Measurements from ENCODE around the gene KRT10. TPM values are rescaled to one million over a fixed set of nuclear protein-coding genes. Genes with fewer than 3 reads are reported as not detected.
A peak's percentile ranks its signal among the peaks of the same experiment; 100 is the strongest.

KRT10 gene
- total RNA-seq, 1 donor from 2014 or later: 50.6 TPM

GRCh38 chr17:40828454-40829044 lies 6.1 kb upstream of the KRT10 start:
- no peaks in the 10 kb centered on the region for H3K27me3 Mint-ChIP-seq (ENCODE audit: low read depth, unreplicated experiment)
- no peaks in the 10 kb centered on the region for H3K27me3 ChIP-seq (ENCODE audit: insufficient read depth, low read length)
- H3K4me1 Mint-ChIP-seq (ENCODE audit: low read depth, unreplicated experiment): peaks cover 11% of the 10 kb centered on the region
- no peaks in the 10 kb centered on the region for H3K9me3 Mint-ChIP-seq (ENCODE audit: unreplicated experiment)
- H3K27ac ChIP-seq (ENCODE audit: low read depth, low read length): no peak overlapping the region
- H2AFZ ChIP-seq (ENCODE audit: low read depth, low read length): no peak overlapping the region
- H3K4me1 ChIP-seq (ENCODE audit: insufficient read depth, low read length): no peaks in the 10 kb centered on the region
- H3K4me3 ChIP-seq (ENCODE audit: insufficient read depth, low read depth, low read length): no peak overlapping the region
- H3K36me3 Mint-ChIP-seq (ENCODE audit: low read depth, unreplicated experiment): peaks cover 2% of the 10 kb centered on the region
- no peak overlapping the region for H3K4me3 Mint-ChIP-seq (ENCODE audit: unreplicated experiment)
- no peak overlapping the region for H3K27ac Mint-ChIP-seq (ENCODE audit: unreplicated experiment)
- peaks cover 24% of the 10 kb centered on the region for H3K79me2 ChIP-seq (ENCODE audit: insufficient read depth, low read length)
- TF ChIP-seq EZH2 (IDR thresholded peaks at IDR 0.05; ENCODE audit: insufficient read depth, low read length): no peak
- no peak for TF ChIP-seq CTCF (IDR thresholded peaks at IDR 0.05; ENCODE audit: insufficient read depth, low read depth, low read length)
- H3K36me3 ChIP-seq (ENCODE audit: insufficient read depth, low read length): no peaks in the 10 kb centered on the region
- H3K9ac ChIP-seq (ENCODE audit: low read length): no peak overlapping the region
- peak; percentile 39 for DNase-seq (ENCODE audit: low read depth)
- no peak overlapping the region for H3K4me2 ChIP-seq (ENCODE audit: low read length)
- H4K20me1 ChIP-seq (ENCODE audit: insufficient read depth, low read length): no peaks in the 10 kb centered on the region
- FAIRE-seq: no peak
- H3K9me3 ChIP-seq (ENCODE audit: insufficient read depth, low read depth, low read length): no peaks in the 10 kb centered on the region

GRCh38 chr17:40827746-40828453 lies 5.5 kb upstream of the KRT10 start:
- Histone ChIP-seq H3K27ac (ENCODE audit: low read depth, low read length) (no peak overlapping the region), H3K4me2 (ENCODE audit: low read length) (no peak overlapping the region), H3K36me3 (ENCODE audit: insufficient read depth, low read length) (no peaks in the 10 kb centered on the region), H3K9me3 (ENCODE audit: insufficient read depth, low read depth, low read length) (no peaks in the 10 kb centered on the region), H3K4me1 (ENCODE audit: insufficient read depth, low read length) (no peaks in the 10 kb centered on the region), H3K4me3 (ENCODE audit: insufficient read depth, low read depth, low read length) (no peak overlapping the region), H2AFZ (ENCODE audit: low read depth, low read length) (no peak overlapping the region), H3K27me3 (ENCODE audit: insufficient read depth, low read length) (no peaks in the 10 kb centered on the region), H3K9ac (ENCODE audit: low read length) (no peak overlapping the region), H4K20me1 (ENCODE audit: insufficient read depth, low read length) (no peaks in the 10 kb centered on the region), H3K79me2 (ENCODE audit: insufficient read depth, low read length) (peaks cover 24% of the 10 kb centered on the region)
- no peak overlapping the region for H3K27ac Mint-ChIP-seq (ENCODE audit: unreplicated experiment)
- H3K36me3 Mint-ChIP-seq (ENCODE audit: low read depth, unreplicated experiment): peaks cover 2% of the 10 kb centered on the region
- FAIRE-seq: no peak
- no peak overlapping the region for H3K4me3 Mint-ChIP-seq (ENCODE audit: unreplicated experiment)
- no peaks in the 10 kb centered on the region for H3K9me3 Mint-ChIP-seq (ENCODE audit: unreplicated experiment)
- H3K4me1 Mint-ChIP-seq (ENCODE audit: low read depth, unreplicated experiment): peaks cover 11% of the 10 kb centered on the region
- peak; percentile 36 for DNase-seq (ENCODE audit: low read depth)
- TF ChIP-seq CTCF (IDR thresholded peaks at IDR 0.05; ENCODE audit: insufficient read depth, low read depth, low read length) (no peak), EZH2 (IDR thresholded peaks at IDR 0.05; ENCODE audit: insufficient read depth, low read length) (no peak)
- H3K27me3 Mint-ChIP-seq (ENCODE audit: low read depth, unreplicated experiment): no peaks in the 10 kb centered on the region

- Histone ChIP-seq H3K4me3 (ENCODE audit: insufficient read depth, low read depth, low read length) (no peak overlapping the region), H4K20me1 (ENCODE audit: insufficient read depth, low read length) (no peaks in the 10 kb centered on the region), H3K36me3 (ENCODE audit: insufficient read depth, low read length) (no peaks in the 10 kb centered on the region), H3K9me3 (ENCODE audit: insufficient read depth, low read depth, low read length) (no peaks in the 10 kb centered on the region), H3K79me2 (ENCODE audit: insufficient read depth, low read length) (peaks cover 26% of the 10 kb centered on the region), H2AFZ (ENCODE audit: low read depth, low read length) (no peak overlapping the region), H3K27ac (ENCODE audit: low read depth, low read length) (no peak overlapping the region), H3K4me1 (ENCODE audit: insufficient read depth, low read length) (no peaks in the 10 kb centered on the region), H3K9ac (ENCODE audit: low read length) (no peak overlapping the region), H3K27me3 (ENCODE audit: insufficient read depth, low read length) (no peaks in the 10 kb centered on the region), H3K4me2 (ENCODE audit: low read length) (no peak overlapping the region)
- peaks cover 12% of the 10 kb centered on the region for H3K4me1 Mint-ChIP-seq (ENCODE audit: low read depth, unreplicated experiment)
- no peak overlapping the region for H3K4me3 Mint-ChIP-seq (ENCODE audit: unreplicated experiment)
- FAIRE-seq (no peak), DNase-seq (ENCODE audit: low read depth) (no peak)
- no peak overlapping the region for H3K27ac Mint-ChIP-seq (ENCODE audit: unreplicated experiment)
- no peaks in the 10 kb centered on the region for H3K27me3 Mint-ChIP-seq (ENCODE audit: low read depth, unreplicated experiment)
- peaks cover 2% of the 10 kb centered on the region for H3K36me3 Mint-ChIP-seq (ENCODE audit: low read depth, unreplicated experiment)
- no peaks in the 10 kb centered on the region for H3K9me3 Mint-ChIP-seq (ENCODE audit: unreplicated experiment)
- TF ChIP-seq EZH2 (IDR thresholded peaks at IDR 0.05; ENCODE audit: insufficient read depth, low read length) (no peak), CTCF (IDR thresholded peaks at IDR 0.05; ENCODE audit: insufficient read depth, low read depth, low read length) (no peak)
These were observed 3.2 kb upstream of the KRT10 start for GRCh38 chr17:40825599-40825998.
